Fibroblast of lung (primary cell): Measurements from ENCODE around the gene PARP3.

ENCODE experiments used
- EZH2 ChIP-seq: IDR thresholded peaks from 2 replicates; pipeline ENCODE4 v1.5.1; 2012; ENCODE audit warnings: low read length, control low read depth, mild to moderate bottlenecking; ENCODE audit errors: missing control alignments
- TF ChIP-seq, protein P1 (sequence below), 2 donors: IDR thresholded peaks in 1 of 2; conservative IDR thresholded peaks in 1 of 2; 1 replicate in 1 of 2; 2 replicates in 1 of 2; pipeline ENCODE4 v1.5.1; 2011 to 2012; ENCODE audit warnings: low read length in 2 of 2, control low read depth in 1 of 2, inconsistent platforms in 1 of 2, low read depth in 1 of 2, mild to moderate bottlenecking in 1 of 2

DNA sequence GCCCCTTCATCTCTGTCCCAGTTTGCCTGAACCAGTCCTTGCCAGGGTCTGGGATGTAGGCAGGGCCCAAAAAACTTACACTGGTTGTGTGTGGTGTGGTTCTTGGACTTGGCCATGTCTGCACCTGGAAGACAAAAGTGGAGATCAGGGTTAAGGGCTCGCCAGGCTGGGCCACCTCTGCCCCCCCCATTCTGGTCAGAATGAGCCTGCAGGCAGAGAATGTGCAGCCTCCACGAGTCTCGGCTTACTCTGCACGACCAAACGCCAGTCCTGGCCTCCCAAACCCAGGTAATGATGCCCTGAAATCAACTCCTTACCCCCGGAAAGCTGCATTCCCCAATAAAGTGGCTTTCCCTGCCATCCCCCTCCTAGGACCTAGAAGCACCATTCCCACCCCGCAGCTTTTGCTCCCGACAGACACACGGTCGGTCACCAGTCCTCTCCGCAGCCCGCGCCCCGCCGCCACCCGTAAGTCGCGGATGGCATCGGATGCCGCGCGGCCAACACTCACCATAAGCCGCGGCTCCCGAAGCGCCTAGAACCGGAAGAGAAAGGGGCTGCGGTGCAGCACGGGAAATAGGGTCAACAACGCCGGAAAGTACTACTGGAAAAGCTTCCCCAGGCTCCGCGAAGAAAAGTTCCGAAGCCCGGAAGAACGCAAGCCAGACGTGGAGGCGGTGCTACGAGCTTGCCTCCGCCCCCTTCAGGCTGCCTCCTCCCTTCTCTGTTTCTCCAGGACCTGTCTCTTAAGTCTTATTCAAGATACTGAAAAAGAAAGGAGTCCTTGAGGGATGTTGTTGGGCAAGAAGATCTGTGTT is 53.4 kb downstream of the PARP3 start, which contains the start of gene RPL29:
- TF ChIP-seq, protein P1, sequence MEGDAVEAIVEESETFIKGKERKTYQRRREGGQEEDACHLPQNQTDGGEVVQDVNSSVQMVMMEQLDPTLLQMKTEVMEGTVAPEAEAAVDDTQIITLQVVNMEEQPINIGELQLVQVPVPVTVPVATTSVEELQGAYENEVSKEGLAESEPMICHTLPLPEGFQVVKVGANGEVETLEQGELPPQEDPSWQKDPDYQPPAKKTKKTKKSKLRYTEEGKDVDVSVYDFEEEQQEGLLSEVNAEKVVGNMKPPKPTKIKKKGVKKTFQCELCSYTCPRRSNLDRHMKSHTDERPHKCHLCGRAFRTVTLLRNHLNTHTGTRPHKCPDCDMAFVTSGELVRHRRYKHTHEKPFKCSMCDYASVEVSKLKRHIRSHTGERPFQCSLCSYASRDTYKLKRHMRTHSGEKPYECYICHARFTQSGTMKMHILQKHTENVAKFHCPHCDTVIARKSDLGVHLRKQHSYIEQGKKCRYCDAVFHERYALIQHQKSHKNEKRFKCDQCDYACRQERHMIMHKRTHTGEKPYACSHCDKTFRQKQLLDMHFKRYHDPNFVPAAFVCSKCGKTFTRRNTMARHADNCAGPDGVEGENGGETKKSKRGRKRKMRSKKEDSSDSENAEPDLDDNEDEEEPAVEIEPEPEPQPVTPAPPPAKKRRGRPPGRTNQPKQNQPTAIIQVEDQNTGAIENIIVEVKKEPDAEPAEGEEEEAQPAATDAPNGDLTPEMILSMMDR (conservative IDR thresholded peaks at IDR 0.05 in 1 of 2, IDR thresholded peaks at IDR 0.05 in 1 of 2; ENCODE audit: low read depth in 1 of 2, low read length in 2 of 2): no peak
- no peak for TF ChIP-seq EZH2
